Activated gamma-delta T cell treated with Interleukin-2 at 50 U/mL for 16 hours (primary cell): Measurements from ENCODE around the gene COG6.

Source experiments
- DNase-seq: peaks from one replicate; pipeline ENCODE4 v3.0.0-alpha.2; 2020

The COG6 gene

GRCh38 chr13:39655569-39656324, at the start of gene COG6:
Gene COG6 (plus strand): TSS chr13:39655662. CDS start chr13:39655727, 65 bp downstream.
- peak; percentile 96 for DNase-seq

GRCh38 chr13:39605677-39606320, 49.7 kb upstream of the COG6 start:
- no peak for DNase-seq

- DNase-seq, result no peak
Measured at GRCh38 chr13:39607876-39608275, 47.6 kb upstream of the COG6 start.

- peak; percentile 59 for DNase-seq
Measured at GRCh38 chr13:39612023-39612637, 43.3 kb upstream of the COG6 start.

GRCh38 chr13:39616087-39616694, 39.3 kb upstream of the COG6 start:
- DNase-seq, result peak; percentile 30

GRCh38 chr13:39618561-39618960, 36.9 kb upstream of the COG6 start:
- no peak for DNase-seq

- no peak for DNase-seq
Measured at GRCh38 chr13:39623466-39623865, 32.0 kb upstream of the COG6 start.

GRCh38 chr13:39631307-39631706, 24.2 kb upstream of the COG6 start:
- no peak for DNase-seq

GRCh38 chr13:39632994-39633393, 22.5 kb upstream of the COG6 start:
- DNase-seq, result no peak

GRCh38 chr13:39635564-39635963, 19.9 kb upstream of the COG6 start:
- no peak for DNase-seq

GRCh38 chr13:39637890-39638289, 17.6 kb upstream of the COG6 start:
- DNase-seq, result no peak

GRCh38 chr13:39641645-39642044, 13.8 kb upstream of the COG6 start:
- no peak for DNase-seq

GRCh38 chr13:39646122-39646521, 9.3 kb upstream of the COG6 start:
- no peak for DNase-seq

GRCh38 chr13:39655041-39655568, 357 bp upstream of the COG6 start:
- no peak for DNase-seq

GRCh38 chr13:39656325-39656677, 839 bp downstream of the COG6 start:
- no peak for DNase-seq

- no peak for DNase-seq
Measured at GRCh38 chr13:39663508-39663907, 8.0 kb downstream of the COG6 start.

- DNase-seq, result no peak
Measured at GRCh38 chr13:39663958-39664357, 8.5 kb downstream of the COG6 start.

- no peak for DNase-seq
Measured at GRCh38 chr13:39665763-39666162, 10.3 kb downstream of the COG6 start.

- no peak for DNase-seq
Measured at GRCh38 chr13:39670445-39670844, 15.0 kb downstream of the COG6 start.

GRCh38 chr13:39672378-39673132, 17.1 kb downstream of the COG6 start:
- no peak for DNase-seq

- no peak for DNase-seq
Measured at GRCh38 chr13:39675904-39676303, 20.4 kb downstream of the COG6 start.

GRCh38 chr13:39676315-39676876, 20.9 kb downstream of the COG6 start:
- peak; percentile 7 for DNase-seq
